IMR-90 (cell line): ENCODE data around the gene PCBP4. TPM values are rescaled to one million over a fixed set of nuclear protein-coding genes. Genes with fewer than 3 reads are reported as not detected.

Experiments used
- ATAC-seq: fragments of 200-7000 bp; cut with Tn5 transposase; 2 replicates; pipeline ENCODE4 v1.9.1; 2020; ENCODE audit warnings: low read depth, mild to moderate bottlenecking, moderate library complexity
- BruUV-seq: library from RNA; stranded (reverse); fragments of 400-500 nt; replicated peaks from 2 replicates; lab custom pipeline; 2021; lab: Mats Ljungman, UMichigan
- CTCF ChIA-PET: fragments of 300-600 bp; formaldehyde crosslinking; extraction: SDS; loops from one replicate; lab custom pipeline; 2021; ENCODE audit warnings: antibody characterized with exemption; lab: Yijun Ruan, JAX
- POLR2A ChIA-PET: fragments of 300-600 bp; sonication (Branson Sonifier 250); formaldehyde crosslinking; loops from one replicate; lab custom pipeline; 2022; ENCODE audit warnings: antibody characterized with exemption; ENCODE audit not compliant: unreplicated experiment; lab: Charles Lee
- DNase-seq: peaks from one replicate; pipeline ENCODE4 v3.0.0; 2013
- H2AFZ ChIP-seq: replicated peaks from 2 replicates; pipeline ENCODE3; 2013; ENCODE audit warnings: low read length, mild to moderate bottlenecking; ENCODE audit not compliant: poor library complexity
- H2AK5ac ChIP-seq: 2 replicates; pipeline ENCODE4 v1.6.1; 2013; ENCODE audit warnings: low read depth, low read length, inconsistent platforms
- H2AK9ac ChIP-seq: replicated peaks from 2 replicates; pipeline ENCODE3; 2013; ENCODE audit warnings: mild to moderate bottlenecking, low read depth, low read length, moderate library complexity; ENCODE audit not compliant: poor library complexity
- H2BK120ac ChIP-seq: 2 replicates; pipeline ENCODE4 v1.6.1; 2013; ENCODE audit warnings: low read depth, low read length, inconsistent platforms
- H2BK15ac ChIP-seq: 3 replicates; pipeline ENCODE4 v1.6.1; 2013; ENCODE audit warnings: low read depth, low read length, inconsistent platforms
- H2BK20ac ChIP-seq: 2 replicates; pipeline ENCODE4 v1.6.1; 2013; ENCODE audit warnings: low read depth, mild to moderate bottlenecking, inconsistent platforms, low read length, moderate library complexity
- H2BK5ac ChIP-seq: 2 replicates; pipeline ENCODE4 v1.6.1; 2013; ENCODE audit warnings: mild to moderate bottlenecking, low read depth, low read length, inconsistent platforms; ENCODE audit not compliant: poor library complexity, severe bottlenecking
- H3K14ac ChIP-seq: replicated peaks from 2 replicates; pipeline ENCODE4 v1.6.1; 2013; ENCODE audit warnings: low read depth, low read length, inconsistent platforms
- H3K18ac ChIP-seq: 2 replicates; pipeline ENCODE4 v1.6.1; 2013; ENCODE audit warnings: low read depth, low read length, control low read depth
- H3K23ac ChIP-seq: 2 replicates; pipeline ENCODE4 v1.6.1; 2013; ENCODE audit warnings: low read depth, low read length, inconsistent platforms
- H3K27ac ChIP-seq: 2 replicates; pipeline ENCODE4 v1.5.1; 2013; ENCODE audit warnings: mild to moderate bottlenecking, control low read depth, low read length; ENCODE audit not compliant: insufficient read depth
- H3K27me3 ChIP-seq: 2 replicates; pipeline ENCODE4 v1.6.1; 2013; ENCODE audit warnings: low read length; ENCODE audit not compliant: control insufficient read depth, insufficient read depth
- H3K36me3 ChIP-seq: 2 replicates; pipeline ENCODE4 v1.6.1; 2013; ENCODE audit warnings: low read length, mixed read lengths; ENCODE audit not compliant: control insufficient read depth, insufficient read depth
- H3K4ac ChIP-seq: 2 replicates; pipeline ENCODE4 v1.6.1; 2013; ENCODE audit warnings: low read depth, low read length, inconsistent platforms
- H3K4me1 ChIP-seq: 2 replicates; pipeline ENCODE4 v1.6.1; 2013; ENCODE audit warnings: low read length, mixed read lengths; ENCODE audit not compliant: control insufficient read depth, insufficient read depth
- H3K4me2 ChIP-seq: 2 replicates; pipeline ENCODE4 v1.6.1; 2013; ENCODE audit warnings: low read depth, mild to moderate bottlenecking, control low read depth, low read length, moderate library complexity
- H3K4me3 ChIP-seq: 2 replicates; pipeline ENCODE4 v1.5.1; 2013; ENCODE audit warnings: low read depth, mild to moderate bottlenecking, control low read depth, low read length, moderate library complexity; ENCODE audit not compliant: insufficient read depth
- H3K56ac ChIP-seq: 2 replicates; pipeline ENCODE4 v1.6.1; 2013; ENCODE audit warnings: low read length, inconsistent platforms; ENCODE audit not compliant: insufficient read depth; ENCODE audit errors: extremely low read depth
- H3K79me1 ChIP-seq, 2 experiments: 2 replicates each; pipeline ENCODE4 v1.6.1; 2013; ENCODE audit warnings: low read length in 2 of 2, inconsistent platforms in 1 of 2, low read depth in 1 of 2
- H3K9ac ChIP-seq: 2 replicates; pipeline ENCODE4 v1.6.1; 2013; ENCODE audit warnings: low read depth, low read length, control low read depth
- H3K9me1 ChIP-seq: 2 replicates; pipeline ENCODE4 v1.6.1; 2013; ENCODE audit warnings: low read length, inconsistent platforms; ENCODE audit not compliant: insufficient read depth
- H3K9me3 ChIP-seq: 2 replicates; pipeline ENCODE4 v1.6.1; 2013; ENCODE audit warnings: low read length; ENCODE audit not compliant: control insufficient read depth, insufficient read depth
- H4K20me1 ChIP-seq: 2 replicates; pipeline ENCODE4 v1.6.1; 2013; ENCODE audit warnings: low read length, inconsistent platforms; ENCODE audit not compliant: insufficient read depth
- H4K5ac ChIP-seq: 2 replicates; pipeline ENCODE4 v1.6.1; 2013; ENCODE audit warnings: mild to moderate bottlenecking, low read depth, low read length, control low read depth
- H4K8ac ChIP-seq, 2 experiments: 2 replicates each; pipeline ENCODE4 v1.6.1; 2013; ENCODE audit warnings: low read depth in 2 of 2, low read length in 2 of 2, control low read depth in 1 of 2, inconsistent platforms in 1 of 2
- H4K91ac ChIP-seq: 2 replicates; pipeline ENCODE4 v1.6.1; 2013; ENCODE audit warnings: low read depth, low read length, inconsistent platforms; ENCODE audit not compliant: insufficient read depth
- CEBPB ChIP-seq: IDR thresholded peaks from 2 replicates; pipeline ENCODE4 v1.6.1; 2012; ENCODE audit warnings: low read depth, low read length, improper control_type of control experiment
- CHD1 ChIP-seq: IDR thresholded peaks from 2 replicates; pipeline ENCODE4 v1.6.1; 2012; ENCODE audit warnings: low read depth, low read length, improper control_type of control experiment
- FOS ChIP-seq: fragments of 150-350 bp; IDR thresholded peaks from 2 replicates; pipeline ENCODE4 v1.6.1; 2016; ENCODE audit warnings: low read depth, low read length
- MAFK ChIP-seq: IDR thresholded peaks from 2 replicates; pipeline ENCODE4 v1.6.1; 2012; ENCODE audit warnings: low read depth, low read length, improper control_type of control experiment
- MAZ ChIP-seq: IDR thresholded peaks from 2 replicates; pipeline ENCODE4 v1.6.1; 2012; ENCODE audit warnings: low read depth, mild to moderate bottlenecking, low read length, improper control_type of control experiment, moderate library complexity, borderline replicate concordance
- MXI1 ChIP-seq: IDR thresholded peaks from 2 replicates; pipeline ENCODE4 v1.6.1; 2012; ENCODE audit warnings: low read depth, mild to moderate bottlenecking, low read length, moderate library complexity, borderline replicate concordance
- NFE2L2 ChIP-seq: fragments of 150-350 bp; IDR thresholded peaks from 2 replicates; pipeline ENCODE4 v1.6.1; 2016; ENCODE audit warnings: low read depth, mild to moderate bottlenecking, low read length
- RAD21 ChIP-seq: IDR thresholded peaks from 2 replicates; pipeline ENCODE4 v1.6.1; 2012; ENCODE audit warnings: low read length, improper control_type of control experiment
- RCOR1 ChIP-seq: IDR thresholded peaks from 2 replicates; pipeline ENCODE4 v1.6.1; 2012; ENCODE audit warnings: mild to moderate bottlenecking, low read length, improper control_type of control experiment; ENCODE audit not compliant: insufficient replicate concordance
- RFX5 ChIP-seq: IDR thresholded peaks from 2 replicates; pipeline ENCODE4 v1.8.0; 2012; ENCODE audit warnings: low read depth, mild to moderate bottlenecking, low read length, moderate library complexity
- WGBS, 2 experiments: methylation state at CpG; one replicate each; pipeline versions ENCODE4 v1.1.5 to v1.1.7; 2013; ENCODE audit warnings: missing lambda C conversion rate in 2 of 2; ENCODE audit not compliant: insufficient read length in 1 of 2; ENCODE audit errors: extremely low coverage in 2 of 2; 5-methylcytosine and 5-hydroxymethylcytosine counted together
- dilution Hi-C: fragments of 300-500 bp; cut with HindIII; formaldehyde crosslinking; loops from one replicate; pipeline ENCODE4 v1.14.3; 2018; ENCODE audit warnings: low sequenced_read_pairs; ENCODE audit not compliant: unreplicated experiment
- in situ Hi-C: fragments of 300-500 bp; cut with MboI; formaldehyde crosslinking; loops from 3 replicates; pipeline ENCODE4 v1.14.3; 2019; ENCODE audit warnings: low sequenced_read_pairs, inconsistent platforms, mixed read lengths
- intact Hi-C: fragments of 100-400 bp; cut with micrococcal nuclease; formaldehyde crosslinking; loops from 2 replicates; pipeline ENCODE4 v1.10.0; 2022
- polyA plus RNA-seq, 3 experiments: library from polyadenylated mRNA; depleted of rRNA; stranded (reverse); fragments of >200 nt; gene quantifications; 2 replicates each; pipeline ENCODE4 v1.2.3, GENCODE V29; 2012; ENCODE audit warnings: low replicate concordance in 1 of 3
- total RNA-seq: library from RNA; depleted of rRNA; stranded (reverse); fragments of >200 nt; gene quantifications from 2 replicates; pipeline ENCODE4 v1.2.3, GENCODE V29; 2012
- TF ChIP-seq, protein P1 (sequence below): conservative IDR thresholded peaks from 2 replicates; pipeline ENCODE4 v1.5.1; 2012; ENCODE audit warnings: mild to moderate bottlenecking, low read depth, low read length, improper control_type of control experiment
- TF ChIP-seq, protein P2 (sequence below): fragments of 150-350 bp; IDR thresholded peaks from 2 replicates; pipeline ENCODE4 v1.6.1; 2017; ENCODE audit warnings: mild to moderate bottlenecking, antibody characterized with exemption, low read length, low read depth
- TF ChIP-seq, protein P3 (sequence below): fragments of 150-350 bp; IDR thresholded peaks from 2 replicates; pipeline ENCODE4 v1.6.1; 2016; ENCODE audit warnings: low read depth, mild to moderate bottlenecking, low read length, moderate library complexity, borderline replicate concordance

The PCBP4 gene
- total and polyA plus RNA-seq, 2 of the 4 experiments (the other 2 are of a cell fraction) = 70.8 to 110 TPM

DNA sequence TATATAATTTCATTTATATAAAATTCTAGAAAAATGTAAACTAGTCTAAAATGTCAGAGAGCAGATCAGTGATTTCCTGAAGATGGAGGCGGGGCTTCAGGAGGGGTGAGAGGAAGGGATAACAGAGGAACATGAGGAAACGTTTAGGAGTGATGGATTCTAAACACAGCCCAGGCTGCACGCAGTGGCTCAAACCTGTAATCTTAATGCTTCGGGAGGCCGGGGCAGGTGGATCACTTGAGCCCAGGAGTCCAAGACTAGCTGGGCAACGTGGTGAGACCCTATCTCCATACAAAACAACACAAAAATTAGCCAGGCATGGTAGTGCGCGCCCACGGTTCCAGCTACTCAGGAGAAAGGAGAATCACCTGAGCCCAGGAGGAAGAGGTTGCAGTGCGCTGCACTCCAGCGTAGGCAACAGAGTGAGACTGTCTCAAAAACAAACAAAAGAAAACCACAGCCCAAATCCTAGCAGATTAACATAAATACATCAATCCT is 46.1 kb downstream of the PCBP4 start (continued):
- TF ChIP-seq, protein P1, sequence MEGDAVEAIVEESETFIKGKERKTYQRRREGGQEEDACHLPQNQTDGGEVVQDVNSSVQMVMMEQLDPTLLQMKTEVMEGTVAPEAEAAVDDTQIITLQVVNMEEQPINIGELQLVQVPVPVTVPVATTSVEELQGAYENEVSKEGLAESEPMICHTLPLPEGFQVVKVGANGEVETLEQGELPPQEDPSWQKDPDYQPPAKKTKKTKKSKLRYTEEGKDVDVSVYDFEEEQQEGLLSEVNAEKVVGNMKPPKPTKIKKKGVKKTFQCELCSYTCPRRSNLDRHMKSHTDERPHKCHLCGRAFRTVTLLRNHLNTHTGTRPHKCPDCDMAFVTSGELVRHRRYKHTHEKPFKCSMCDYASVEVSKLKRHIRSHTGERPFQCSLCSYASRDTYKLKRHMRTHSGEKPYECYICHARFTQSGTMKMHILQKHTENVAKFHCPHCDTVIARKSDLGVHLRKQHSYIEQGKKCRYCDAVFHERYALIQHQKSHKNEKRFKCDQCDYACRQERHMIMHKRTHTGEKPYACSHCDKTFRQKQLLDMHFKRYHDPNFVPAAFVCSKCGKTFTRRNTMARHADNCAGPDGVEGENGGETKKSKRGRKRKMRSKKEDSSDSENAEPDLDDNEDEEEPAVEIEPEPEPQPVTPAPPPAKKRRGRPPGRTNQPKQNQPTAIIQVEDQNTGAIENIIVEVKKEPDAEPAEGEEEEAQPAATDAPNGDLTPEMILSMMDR = no peak
- TF ChIP-seq RFX5 (no peak), NFE2L2 (no peak), CEBPB (no peak), MAFK (no peak)

DNA sequence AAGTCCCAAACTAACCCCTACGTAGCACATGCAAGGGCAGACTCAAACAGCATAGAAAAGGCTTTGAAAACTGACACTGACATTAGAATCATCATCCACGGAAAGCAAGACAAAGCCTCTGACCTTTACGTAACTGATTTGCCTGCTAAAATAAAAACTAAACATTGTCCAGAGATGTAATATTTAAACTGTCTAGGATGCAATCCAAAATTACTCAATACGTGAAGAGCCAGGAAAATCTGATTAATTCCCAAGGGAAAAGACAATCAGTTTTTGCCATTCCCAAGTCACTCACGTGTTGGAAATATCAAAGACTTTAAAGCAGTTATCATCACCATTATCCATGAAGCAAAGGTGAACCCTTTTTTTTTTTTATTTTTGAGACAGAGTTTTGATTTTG is 50.8 kb downstream of the PCBP4 start:
- ATAC-seq = no peak
- no CpG with 5 or more reads among the region's 5 CpGs for WGBS, 2 experiments
- H3K4ac ChIP-seq = no peak overlapping the region

More for the DNA sequence above, 50.8 kb downstream of the PCBP4 start:
- H3K18ac ChIP-seq = no peak overlapping the region
- H2BK120ac ChIP-seq = no peak overlapping the region
- no peak overlapping the region for H4K8ac ChIP-seq
- no peak overlapping the region for H2AK5ac ChIP-seq
- H3K9ac ChIP-seq = no peak overlapping the region
- H3K79me1 ChIP-seq = no peaks in the 10 kb centered on the region
- H2AFZ ChIP-seq = no peak overlapping the region
- no peak overlapping the region for H3K14ac ChIP-seq
- no peak overlapping the region for H4K5ac ChIP-seq
- H3K4me2 ChIP-seq = no peak overlapping the region
- no peak overlapping the region for H3K23ac ChIP-seq
- dilution Hi-C loops (no loop called here), in situ Hi-C loops (no loop called here), intact Hi-C loops (no loop called here)
- DNase-seq = no peak
- no peaks in the 10 kb centered on the region for H3K9me3 ChIP-seq
- H4K91ac ChIP-seq = no peak overlapping the region
- no peak overlapping the region for H3K56ac ChIP-seq
- H2BK15ac ChIP-seq = no peak overlapping the region
- H3K4me1 ChIP-seq = no peaks in the 10 kb centered on the region
- POLR2A ChIA-PET = no interaction called here
- no peak overlapping the region for H2BK5ac ChIP-seq
- H3K9me1 ChIP-seq = no peaks in the 10 kb centered on the region
- H3K27ac ChIP-seq = no peak overlapping the region
- H3K4me3 ChIP-seq = no peak overlapping the region
- no peak overlapping the region for H2AK9ac ChIP-seq
- no peaks in the 10 kb centered on the region for H3K36me3 ChIP-seq
- no peak for TF ChIP-seq MAZ
- no peak for TF ChIP-seq FOS
- TF ChIP-seq, protein P2, sequence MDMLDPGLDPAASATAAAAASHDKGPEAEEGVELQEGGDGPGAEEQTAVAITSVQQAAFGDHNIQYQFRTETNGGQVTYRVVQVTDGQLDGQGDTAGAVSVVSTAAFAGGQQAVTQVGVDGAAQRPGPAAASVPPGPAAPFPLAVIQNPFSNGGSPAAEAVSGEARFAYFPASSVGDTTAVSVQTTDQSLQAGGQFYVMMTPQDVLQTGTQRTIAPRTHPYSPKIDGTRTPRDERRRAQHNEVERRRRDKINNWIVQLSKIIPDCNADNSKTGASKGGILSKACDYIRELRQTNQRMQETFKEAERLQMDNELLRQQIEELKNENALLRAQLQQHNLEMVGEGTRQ = no peak
- no peak for TF ChIP-seq RFX5
- TF ChIP-seq CHD1 = no peak
- TF ChIP-seq, protein P3, sequence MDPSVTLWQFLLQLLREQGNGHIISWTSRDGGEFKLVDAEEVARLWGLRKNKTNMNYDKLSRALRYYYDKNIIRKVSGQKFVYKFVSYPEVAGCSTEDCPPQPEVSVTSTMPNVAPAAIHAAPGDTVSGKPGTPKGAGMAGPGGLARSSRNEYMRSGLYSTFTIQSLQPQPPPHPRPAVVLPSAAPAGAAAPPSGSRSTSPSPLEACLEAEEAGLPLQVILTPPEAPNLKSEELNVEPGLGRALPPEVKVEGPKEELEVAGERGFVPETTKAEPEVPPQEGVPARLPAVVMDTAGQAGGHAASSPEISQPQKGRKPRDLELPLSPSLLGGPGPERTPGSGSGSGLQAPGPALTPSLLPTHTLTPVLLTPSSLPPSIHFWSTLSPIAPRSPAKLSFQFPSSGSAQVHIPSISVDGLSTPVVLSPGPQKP = no peak
- TF ChIP-seq RAD21 = no peak
- TF ChIP-seq MXI1 = no peak
- TF ChIP-seq MAFK = no peak
- no peak for TF ChIP-seq RCOR1
- no peak for TF ChIP-seq NFE2L2
- CTCF ChIA-PET = no interaction called here
- H4K20me1 ChIP-seq = no peaks in the 10 kb centered on the region
- BruUV-seq = no TSS peak
- H3K27me3 ChIP-seq = no peaks in the 10 kb centered on the region
- H2BK20ac ChIP-seq = no peak overlapping the region
